K562 (cell line): ENCODE results near the gene FGR. TPM values are rescaled to one million over a fixed set of nuclear protein-coding genes. Genes with fewer than 3 reads are reported as not detected.

Experiments
- ATAC-seq: fragments of 200-7000 bp; cut with Tn5 transposase; 3 replicates; pipeline ENCODE4 v1.9.1; 2020; ENCODE audit warnings: moderate library complexity
- BruUV-seq: library from RNA; stranded (reverse); fragments of 400-500 nt; replicated peaks from 2 replicates; lab custom pipeline; 2021; lab: Mats Ljungman, UMichigan
- CTCF ChIA-PET: fragments of 300-600 bp; formaldehyde crosslinking; extraction: SDS; loops from one replicate; lab custom pipeline; 2021; ENCODE audit warnings: low intra/inter-chr PET ratio; lab: Yijun Ruan, JAX
- POLR2A ChIA-PET: fragments of 300-600, 350-650 bp; sonication (Branson Sonifier 250); formaldehyde crosslinking; extraction: SDS; loops from one replicate; lab custom pipeline; 2021; ENCODE audit warnings: antibody characterized with exemption, inconsistent platforms; lab: Yijun Ruan, JAX
- DNase-seq, 4 experiments: peaks; one replicate each; pipeline versions ENCODE4 v3.0.0 to v3.0.0-alpha.2; 2011 to 2018; ENCODE audit warnings: low spot score in 3 of 4, mixed read lengths in 3 of 4; ENCODE audit errors: extremely low read depth in 1 of 4
- FAIRE-seq: peaks from 2 replicates; lab custom pipeline; 2011; peaks lifted over from hg19 to GRCh38; lab: Jason Lieb, UNC
- H2AFZ ChIP-seq: 2 replicates; pipeline ENCODE4 v1.6.0; 2011; ENCODE audit warnings: low read depth, low read length, control low read depth, inconsistent platforms
- H3K27ac ChIP-seq: fragments of 200-600 bp; 3 replicates; pipeline ENCODE4 v1.8.0; 2011; ENCODE audit warnings: low read depth, mild to moderate bottlenecking, control low read depth, inconsistent platforms, low read length, moderate library complexity, mixed read lengths; ENCODE audit errors: extremely low read depth
- H3K27me3 ChIP-seq, 2 experiments: fragments of 300-600 bp in 1 of 2; 2 replicates in 1 of 2; 3 replicates in 1 of 2; pipeline versions ENCODE4 v1.6.0 to v1.8.0; 2011; ENCODE audit warnings: inconsistent platforms in 2 of 2, low read length in 2 of 2, mild to moderate bottlenecking in 1 of 2, mixed read lengths in 1 of 2, moderate library complexity in 1 of 2; ENCODE audit not compliant: control insufficient read depth in 2 of 2, insufficient read depth in 2 of 2
- H3K36me3 ChIP-seq: fragments of 300-600 bp; 3 replicates; pipeline ENCODE4 v1.8.0; 2011; ENCODE audit warnings: mild to moderate bottlenecking, low read length, inconsistent platforms; ENCODE audit not compliant: control insufficient read depth, insufficient read depth
- H3K4me1 ChIP-seq, 2 experiments: fragments of 200-600 bp in 1 of 2; replicated peaks in 1 of 2; 2 replicates in 1 of 2; 3 replicates in 1 of 2; pipeline versions ENCODE4 v1.5.1 to v1.8.0; 2011; ENCODE audit warnings: inconsistent platforms in 2 of 2, low read length in 2 of 2, mild to moderate bottlenecking in 1 of 2, mixed read lengths in 1 of 2, moderate library complexity in 1 of 2; ENCODE audit not compliant: control insufficient read depth in 2 of 2, insufficient read depth in 2 of 2
- H3K4me2 ChIP-seq: 2 replicates; pipeline ENCODE4 v1.6.1; 2011; ENCODE audit warnings: low read length, control low read depth, inconsistent platforms, mixed read lengths; ENCODE audit not compliant: insufficient read depth
- H3K4me3 ChIP-seq: fragments of 200-600 bp; sonication (generic), shearing (Covaris generic); 2 replicates; pipeline ENCODE4 v1.5.1; 2016; ENCODE audit warnings: control low read depth, inconsistent platforms
- H3K79me2 ChIP-seq: fragments of 200-600 bp; 3 replicates; pipeline ENCODE4 v1.8.0; 2011; ENCODE audit warnings: low read length, inconsistent platforms; ENCODE audit not compliant: control insufficient read depth, insufficient read depth
- H3K9ac ChIP-seq, 2 experiments: 2 replicates each; pipeline versions ENCODE4 v1.6.0 to v1.6.1; 2011; ENCODE audit warnings: low read depth in 2 of 2, low read length in 2 of 2, control low read depth in 1 of 2, inconsistent platforms in 1 of 2, mild to moderate bottlenecking in 1 of 2, mixed read lengths in 1 of 2; ENCODE audit not compliant: insufficient read depth in 1 of 2
- H3K9me1 ChIP-seq: one replicate; pipeline ENCODE4 v1.6.0; 2011; ENCODE audit warnings: inconsistent platforms, mild to moderate bottlenecking, low read length, moderate library complexity; ENCODE audit not compliant: control insufficient read depth, insufficient read depth
- H3K9me3 ChIP-seq: replicated peaks from 2 replicates; pipeline ENCODE4 v1.5.1; 2011; ENCODE audit warnings: low read depth, low read length, inconsistent platforms; ENCODE audit not compliant: control insufficient read depth, insufficient read depth
- H4K20me1 ChIP-seq: replicated peaks from 2 replicates; pipeline ENCODE4 v1.6.1; 2011; ENCODE audit warnings: low read length, inconsistent platforms, mixed read lengths; ENCODE audit not compliant: control insufficient read depth, insufficient read depth
- BCOR ChIP-seq: fragments of 450-650 bp; IDR thresholded peaks from 2 replicates; pipeline ENCODE4 v1.6.1; 2016
- CEBPG ChIP-seq, 3 experiments: fragments of 200-800 bp in 1 of 3; sonication (Bioruptor generic) in 1 of 3; sonication (generic) in 1 of 3; formaldehyde crosslinking in 1 of 3; IDR thresholded peaks in 2 of 3; conservative IDR thresholded peaks in 1 of 3; 2 replicates each; pipeline versions ENCODE4 v1.6.1 to v1.8.0; 2016 to 2022; ENCODE audit warnings: missing compliant biosample characterization in 2 of 3, missing genetic modification characterization in 2 of 3, mild to moderate bottlenecking in 1 of 3, missing genetic modification reagents in 1 of 3
- CTCF ChIP-seq, 3 experiments: IDR thresholded peaks in 2 of 3; conservative IDR thresholded peaks in 1 of 3; 2 replicates each; pipeline ENCODE4 v1.5.1; 2011 to 2012; ENCODE audit warnings: low read length in 3 of 3, mild to moderate bottlenecking in 3 of 3, control low read depth in 2 of 3, improper control_type of control experiment in 1 of 3, inconsistent platforms in 1 of 3, low read depth in 1 of 3, mixed read lengths in 1 of 3, moderate library complexity in 1 of 3; ENCODE audit not compliant: insufficient read depth in 2 of 3
- EGR1 ChIP-seq: fragments of 450-650 bp; conservative IDR thresholded peaks from 2 replicates; pipeline ENCODE4 v1.6.1; 2017; ENCODE audit warnings: mild to moderate bottlenecking
- HCFC1 ChIP-seq: IDR thresholded peaks from 2 replicates; pipeline ENCODE4 v1.6.1; 2012; ENCODE audit warnings: low read depth, low read length, improper control_type of control experiment
- RBM25 ChIP-seq: fragments of 200-400 bp; formaldehyde crosslinking; IDR thresholded peaks from 2 replicates; pipeline ENCODE4 v1.6.1; 2018; ENCODE audit warnings: low read length, low read depth, moderate library complexity; ENCODE audit not compliant: severe bottlenecking
- SPI1 ChIP-seq: IDR thresholded peaks from 2 replicates; pipeline ENCODE4 v1.6.1; 2011; ENCODE audit warnings: low read depth, low read length, control low read depth, borderline replicate concordance
- ZKSCAN1 ChIP-seq: fragments of 150-350 bp; IDR thresholded peaks from 2 replicates; pipeline ENCODE4 v1.6.1; 2016; ENCODE audit warnings: low read depth, low read length
- ZNF436 ChIP-seq: fragments of 250-450, 450-650 bp; sonication (Bioruptor Pico); formaldehyde crosslinking; IDR thresholded peaks from 2 replicates; pipeline ENCODE4 v1.7.0; 2020; ENCODE audit warnings: mild to moderate bottlenecking
- WGBS: fragments of 100-300 bp; shearing (Covaris generic); methylation state at CpG from one replicate; pipeline ENCODE4 v1.1.6; 2016; ENCODE audit warnings: low coverage, mixed read lengths; ENCODE audit not compliant: insufficient coverage; ENCODE audit errors: missing lambda C conversion rate; 5-methylcytosine and 5-hydroxymethylcytosine counted together
- in situ Hi-C: fragments of 300-500 bp; cut with MboI; formaldehyde crosslinking; loops from 4 replicates; pipeline ENCODE4 v1.15.0; 2018; ENCODE audit warnings: inconsistent platforms, mixed read lengths
- intact Hi-C: fragments of 100-400 bp; cut with micrococcal nuclease; formaldehyde crosslinking; loops from 2 replicates; pipeline ENCODE4 v1.14.2; 2022
- polyA plus RNA-seq, 8 experiments: library from polyadenylated mRNA; depleted of rRNA in 4 of 8; stranded (reverse) in 5 of 8; unstranded in 3 of 8; fragments of >200 nt; fragmentation: Nextera tagmentation in 2 of 8; fragmentation: Illumina TruSeq in 1 of 8; extraction: Ambion mirVana in 2 of 8; extraction: Trizol in 1 of 8; gene quantifications; 2 replicates each; pipeline versions ENCODE4 v1.2.1 to v1.2.3, GENCODE V29; 2011 to 2014; ENCODE audit warnings: inconsistent platforms in 1 of 8, missing spikeins in 1 of 8
- total RNA-seq, 7 experiments: library from RNA; depleted of rRNA in 6 of 7; stranded (reverse); fragments of >200 nt in 6 of 7; fragmentation: Illumina TruSeq in 2 of 7; extraction: Trizol in 2 of 7; gene quantifications; 2 replicates each; pipeline versions ENCODE4 v1.2.1 to v1.2.3, GENCODE V29; 2011 to 2021; ENCODE audit warnings: low replicate concordance in 1 of 7
- TF ChIP-seq, protein P1 (sequence below), 2 experiments: fragments of 450-650 bp; conservative IDR thresholded peaks; 2 replicates each; pipeline ENCODE4 v1.6.1; 2017; ENCODE audit warnings: mild to moderate bottlenecking in 2 of 2, moderate library complexity in 2 of 2

FGR gene
- total and polyA plus RNA-seq, 9 of the 15 experiments (the other 6 are each of a cell fraction or from before 2014, with no cell fraction given) = 0.04 to 0.11 TPM; not detected in 7

GRCh38 chr1:27617420-27617819 is 17.6 kb downstream of the FGR start:
- no peaks in the 10 kb centered on the region for H3K36me3 ChIP-seq
- 0 out of 2 replicates have a peak, but pooled peaks cover 6% of the 10 kb centered on the region for H4K20me1 ChIP-seq
- ATAC-seq (no peak), DNase-seq (no peak), FAIRE-seq (no peak)
- no peaks in the 10 kb centered on the region for H3K9me3 ChIP-seq
- in situ Hi-C loops (loop anchor here (25.0 kb wide), 1 partner anchor 505 kb away; no protein-coding TSS in a partner anchor), intact Hi-C loops (no loop called here)
- TF ChIP-seq BCOR (peak; percentile 59; the same call in 1 of the 2 replicates), ZNF436 (CRISPR knock-in tag) (no peak), RBM25 (peak; percentile 58)
- no peak overlapping the region for H3K27ac ChIP-seq
- WGBS = 30% methylated on average over 2 of the region's 2 CpGs
- BruUV-seq = no TSS peak
- H3K9ac ChIP-seq = no peak overlapping the region
- no peaks in the 10 kb centered on the region for H3K79me2 ChIP-seq
- no peak overlapping the region for H3K4me3 ChIP-seq
- H3K27me3 ChIP-seq = peaks cover 0 to 8% of the 10 kb centered on the region in 2 experiments; a peak in 3 of 5 replicates
- no peak overlapping the region for H3K4me2 ChIP-seq
- H3K4me1 ChIP-seq = peaks cover 20 to 29% of the 10 kb centered on the region in 2 experiments
- CTCF ChIA-PET = interaction anchor here (1.6 kb wide), 1 partner anchor 45 kb away, joined by 11 read pairs; no protein-coding TSS in a partner anchor
- no peaks in the 10 kb centered on the region for H3K9me1 ChIP-seq
- no peak overlapping the region for H2AFZ ChIP-seq
- POLR2A ChIA-PET = interaction anchor here (0.5 to 2.5 kb wide), 5 partner anchors 10 to 123 kb away, joined by 3 to 6 read pairs (median 3); no protein-coding TSS in a partner anchor

- Histone ChIP-seq H3K4me1 (peaks cover 19 to 25% of the 10 kb centered on the region in 2 experiments), H3K9me1 (no peaks in the 10 kb centered on the region), H2AFZ (no peak overlapping the region), H4K20me1 (0 out of 2 replicates have a peak, but pooled peaks cover 5% of the 10 kb centered on the region), H3K27ac (no peak overlapping the region), H3K4me2 (no peak overlapping the region), H3K79me2 (no peaks in the 10 kb centered on the region), H3K27me3 (peaks cover 0 to 17% of the 10 kb centered on the region in 2 experiments; a peak in 3 of 5 replicates), H3K4me3 (no peak overlapping the region), H3K36me3 (no peaks in the 10 kb centered on the region), H3K9ac (no peak overlapping the region), H3K9me3 (no peaks in the 10 kb centered on the region)
- DNase-seq = peak in 1 of 4 experiments; percentile 37
- no peak for FAIRE-seq
- WGBS = 58% methylated on average over 2 of the region's 2 CpGs
- CTCF ChIA-PET = interaction anchor here (1.6 kb wide), 1 partner anchor 46 kb away, joined by 11 read pairs; no protein-coding TSS in a partner anchor
- POLR2A ChIA-PET = interaction anchor here (0.7 to 2.5 kb wide), 5 partner anchors 9 to 250 kb away, joined by 3 to 6 read pairs (median 4); partner anchors contain the start of genes AHDC1 and MAP3K6
- in situ Hi-C loops (loop anchor here (25.0 kb wide), 1 partner anchor 504 kb away; no protein-coding TSS in a partner anchor), intact Hi-C loops (no loop called here)
- BruUV-seq = no TSS peak
- peak; percentile 50 for ATAC-seq
- TF ChIP-seq CTCF (IDR thresholded peaks at IDR 0.05 in 2 of 3, conservative IDR thresholded peaks at IDR 0.05 in 1 of 3; ENCODE audit: insufficient read depth in 2 of 3, low read depth in 1 of 3, low read length in 3 of 3) (peak; percentile 46 to 64 (median 54)), CEBPG (CRISPR knock-in tag; IDR thresholded peaks at IDR 0.05) (0 out of 2 replicates have a peak, but pooled peaks have one; percentile 12), CEBPG (tag; conservative IDR thresholded peaks at IDR 0.05 in 1 of 2, IDR thresholded peaks at IDR 0.05 in 1 of 2) (no peak), ZKSCAN1 (no peak), HCFC1 (no peak), EGR1 (no peak), SPI1 (no peak)
- TF ChIP-seq, protein P1, sequence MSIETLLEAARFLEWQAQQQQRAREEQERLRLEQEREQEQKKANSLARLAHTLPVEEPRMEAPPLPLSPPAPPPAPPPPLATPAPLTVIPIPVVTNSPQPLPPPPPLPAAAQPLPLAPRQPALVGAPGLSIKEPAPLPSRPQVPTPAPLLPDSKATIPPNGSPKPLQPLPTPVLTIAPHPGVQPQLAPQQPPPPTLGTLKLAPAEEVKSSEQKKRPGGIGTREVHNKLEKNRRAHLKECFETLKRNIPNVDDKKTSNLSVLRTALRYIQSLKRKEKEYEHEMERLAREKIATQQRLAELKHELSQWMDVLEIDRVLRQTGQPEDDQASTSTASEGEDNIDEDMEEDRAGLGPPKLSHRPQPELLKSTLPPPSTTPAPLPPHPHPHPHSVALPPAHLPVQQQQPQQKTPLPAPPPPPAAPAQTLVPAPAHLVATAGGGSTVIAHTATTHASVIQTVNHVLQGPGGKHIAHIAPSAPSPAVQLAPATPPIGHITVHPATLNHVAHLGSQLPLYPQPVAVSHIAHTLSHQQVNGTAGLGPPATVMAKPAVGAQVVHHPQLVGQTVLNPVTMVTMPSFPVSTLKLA (conservative IDR thresholded peaks at IDR 0.05) = no peak
These were observed 18.5 kb downstream of the FGR start for GRCh38 chr1:27616441-27616840.
